HCT116 (cell line): ENCODE results near the gene CDNF. TPM values are rescaled to one million over a fixed set of nuclear protein-coding genes. Genes with fewer than 3 reads are reported as not detected.
A peak's percentile ranks its signal among the peaks of the same experiment; 100 is the strongest.

Experiments used
- ATAC-seq: fragments of 200-7000 bp; cut with Tn5 transposase; 2 replicates; pipeline ENCODE4 v1.9.1; 2020; ENCODE audit warnings: mild to moderate bottlenecking, moderate library complexity
- BruUV-seq: library from RNA; stranded (reverse); fragments of 400-500 nt; replicated peaks from 2 replicates; lab custom pipeline; 2021; lab: Mats Ljungman, UMichigan
- CTCF ChIA-PET: fragments of 300-600 bp; sonication (Branson Sonifier 250); formaldehyde crosslinking; loops from one replicate; lab custom pipeline; 2021; ENCODE audit warnings: antibody characterized with exemption; lab: Charles Lee
- POLR2A ChIA-PET: fragments of 300-600, 350-600 bp; sonication (Branson Sonifier 250); formaldehyde crosslinking; loops from one replicate; lab custom pipeline; 2021; ENCODE audit warnings: antibody characterized with exemption; lab: Charles Lee
- RAD21 ChIA-PET, 2 experiments: fragments of 300-600 bp; sonication (Branson Sonifier 250); formaldehyde crosslinking; loops; one replicate each; lab custom pipeline; 2023; ENCODE audit warnings: low total read pairs in 2 of 2; ENCODE audit not compliant: uncharacterized antibody in 2 of 2, unreplicated experiment in 2 of 2, low non-redundant PET in 1 of 2; lab: Charles Lee
- DNase-seq: peaks from one replicate; pipeline ENCODE4 v3.0.0-alpha.2; 2010; ENCODE audit warnings: low read depth, low spot score
- H2AFZ ChIP-seq: fragments of 200-600 bp; shearing (Covaris generic), sonication (generic); 2 replicates; pipeline ENCODE4 v1.6.1; 2017; ENCODE audit warnings: low read depth, mixed run types, mixed read lengths, antibody characterized with exemption, low read length; ENCODE audit not compliant: poor library complexity, severe bottlenecking
- H3K27ac ChIP-seq: 2 replicates; pipeline ENCODE4 v1.5.1; 2012; ENCODE audit warnings: low read depth, low read length
- H3K27me3 ChIP-seq: fragments of 200-600 bp; sonication (generic); 2 replicates; pipeline ENCODE4 v1.6.1; 2016; ENCODE audit warnings: mixed run types, low read length, mixed read lengths; ENCODE audit not compliant: insufficient read depth
- H3K36me3 ChIP-seq, 2 experiments: fragments of 200-500 bp in 1 of 2; fragments of 200-600 bp in 1 of 2; sonication (Bioruptor generic) in 1 of 2; sonication (generic) in 1 of 2; 2 replicates each; pipeline versions ENCODE4 v1.5.1 to v1.6.1; 2014 to 2016; ENCODE audit warnings: low read length in 2 of 2, inconsistent platforms in 1 of 2, mixed read lengths in 1 of 2, mixed run types in 1 of 2; ENCODE audit not compliant: insufficient read depth in 2 of 2, control insufficient read depth in 1 of 2
- H3K4me1 ChIP-seq, 2 experiments: fragments of 200-600 bp in 1 of 2; sonication (generic) in 1 of 2; 2 replicates each; pipeline versions ENCODE4 v1.5.1 to v1.6.1; 2012 to 2017; ENCODE audit warnings: low read length in 2 of 2, inconsistent platforms in 1 of 2, mild to moderate bottlenecking in 1 of 2, mixed read lengths in 1 of 2, mixed run types in 1 of 2, moderate library complexity in 1 of 2; ENCODE audit not compliant: insufficient read depth in 2 of 2, control insufficient read depth in 1 of 2
- H3K4me2 ChIP-seq: fragments of 200-600 bp; sonication (generic); 2 replicates; pipeline ENCODE4 v1.6.1; 2017; ENCODE audit warnings: mixed run types, low read length, mixed read lengths
- H3K4me3 ChIP-seq, 2 experiments: fragments of 200-600 bp in 1 of 2; sonication (generic) in 1 of 2; replicated peaks in 1 of 2; 2 replicates each; pipeline ENCODE4 v1.5.1; 2011 to 2016; ENCODE audit warnings: low read length in 2 of 2, control low read depth in 1 of 2, low read depth in 1 of 2, mild to moderate bottlenecking in 1 of 2, mixed read lengths in 1 of 2, mixed run types in 1 of 2
- H3K79me2 ChIP-seq: fragments of 200-600 bp; sonication (generic); 2 replicates; pipeline ENCODE4 v1.6.1; 2017; ENCODE audit warnings: mild to moderate bottlenecking, mixed run types, low read length, moderate library complexity, mixed read lengths; ENCODE audit not compliant: insufficient read depth
- H3K9ac ChIP-seq: fragments of 200-600 bp; sonication (generic); 2 replicates; pipeline ENCODE4 v1.6.1; 2016; ENCODE audit warnings: low read length, mixed read lengths
- H3K9me2 ChIP-seq: fragments of 200-600 bp; sonication (generic), shearing (Covaris generic); 2 replicates; pipeline ENCODE4 v1.6.1; 2017; ENCODE audit warnings: mixed run types, mild to moderate bottlenecking, moderate library complexity; ENCODE audit not compliant: insufficient read depth
- H3K9me3 ChIP-seq, 2 experiments: fragments of 200-500 bp in 1 of 2; fragments of 200-600 bp in 1 of 2; sonication (Bioruptor generic) in 1 of 2; sonication (generic) in 1 of 2; 2 replicates each; pipeline ENCODE4 v1.6.1; 2014 to 2017; ENCODE audit warnings: low read length in 2 of 2, mixed read lengths in 2 of 2, inconsistent platforms in 1 of 2, low read depth in 1 of 2, mild to moderate bottlenecking in 1 of 2, mixed run types in 1 of 2, moderate library complexity in 1 of 2; ENCODE audit not compliant: control insufficient read depth in 1 of 2, insufficient read depth in 1 of 2
- H4K20me1 ChIP-seq: fragments of 200-600 bp; sonication (generic), shearing (Covaris generic); 2 replicates; pipeline ENCODE4 v1.6.1; 2017; ENCODE audit warnings: mixed run types, mild to moderate bottlenecking, moderate library complexity; ENCODE audit not compliant: insufficient read depth
- ATF3 ChIP-seq: IDR thresholded peaks from 2 replicates; pipeline ENCODE4 v1.6.1; 2012
- CEBPB ChIP-seq: IDR thresholded peaks from 2 replicates; pipeline ENCODE4 v1.6.1; 2012; ENCODE audit warnings: low read depth
- EZH2 ChIP-seq: fragments of 200-600 bp; sonication (generic); IDR thresholded peaks from 2 replicates; pipeline ENCODE4 v1.6.1; 2017; ENCODE audit warnings: antibody characterized with exemption, mixed run types
- ZBTB33 ChIP-seq: IDR thresholded peaks from 2 replicates; pipeline ENCODE4 v1.6.1; 2011; ENCODE audit warnings: mild to moderate bottlenecking, low read length, moderate library complexity; ENCODE audit not compliant: insufficient replicate concordance; ENCODE audit errors: extremely low read depth
- ZFX ChIP-seq: fragments of 450-650 bp; IDR thresholded peaks from 2 replicates; pipeline ENCODE4 v1.6.1; 2017
- intact Hi-C: fragments of 100-400 bp; cut with micrococcal nuclease; formaldehyde crosslinking; loops from 2 replicates; pipeline ENCODE4 v1.10.0; 2022
- total RNA-seq: library from RNA; stranded (reverse); gene quantifications from one replicate; pipeline ENCODE4 v1.2.1, GENCODE V29; 2021; ENCODE audit not compliant: unreplicated experiment

The CDNF gene
- total RNA-seq, 1 experiment from 2014 or later = 1.1 TPM

GRCh38 chr10:14782691-14783363 lies 55.0 kb downstream of the CDNF start (continued):
- TF ChIP-seq ZBTB33 (no peak), EZH2 (no peak)

- POLR2A ChIA-PET = no interaction called here
- Histone ChIP-seq H3K27ac (no peak overlapping the region), H3K4me2 (peak overlapping the region; percentile 62), H4K20me1 (no peaks in the 10 kb centered on the region), H3K4me3 (no peak overlapping the region), H3K9ac (no peak overlapping the region), H3K36me3 (no peaks in the 10 kb centered on the region), H3K9me2 (no peaks in the 10 kb centered on the region), H3K4me1 (peaks cover 0 to 21% of the 10 kb centered on the region in 2 experiments; a peak in 2 of 4 replicates), H2AFZ (peak overlapping the region; percentile 22), H3K9me3 (peaks cover 3 to 4% of the 10 kb centered on the region in 2 experiments; a peak in 1 of 4 replicates), H3K27me3 (no peaks in the 10 kb centered on the region), H3K79me2 (no peaks in the 10 kb centered on the region)
- intact Hi-C loops = no loop called here
- DNase-seq (no peak), ATAC-seq (no peak)
- CTCF ChIA-PET = no interaction called here
- no TSS peak for BruUV-seq
- TF ChIP-seq ATF3 = no peak
- no peak for TF ChIP-seq CEBPB
- no peak for TF ChIP-seq ZFX
- RAD21 ChIA-PET = no interaction called here
Measured at GRCh38 chr10:14781763-14782162, 56.1 kb downstream of the CDNF start.
